Keratinocyte (primary cell): ENCODE measurements around the gene ZBTB39. TPM values are rescaled to one million over a fixed set of nuclear protein-coding genes. Genes with fewer than 3 reads are reported as not detected.
"Not testable (repeated sequence)": the region's sequence is repeated elsewhere in the genome, so short reads cannot be mapped to it uniquely, and the experiment has no call there.

Source experiments
- DNase-seq: peaks from one replicate; pipeline ENCODE4 v3.0.0-alpha.2; 2011; ENCODE audit warnings: low read depth, missing footprints, low spot score
- FAIRE-seq: peaks from 2 replicates; lab custom pipeline; 2011; peaks lifted over from hg19 to GRCh38; lab: Jason Lieb, UNC
- H2AFZ ChIP-seq: 2 replicates; pipeline ENCODE4 v1.6.0; 2012; ENCODE audit warnings: low read length, control low read depth, inconsistent platforms; ENCODE audit not compliant: control insufficient read depth
- H3K27ac ChIP-seq: 2 replicates; pipeline ENCODE4 v1.5.1; 2011; ENCODE audit warnings: low read length; ENCODE audit not compliant: control insufficient read depth, insufficient read depth
- H3K27me3 ChIP-seq: 3 replicates; pipeline ENCODE4 v1.6.0; 2011; ENCODE audit warnings: low read length; ENCODE audit not compliant: control insufficient read depth, insufficient read depth; ENCODE audit errors: extremely low read depth
- H3K36me3 ChIP-seq, 2 experiments: 2 replicates in 1 of 2; 3 replicates in 1 of 2; pipeline ENCODE4 v1.5.1; 2011; ENCODE audit warnings: low read length in 2 of 2, mild to moderate bottlenecking in 1 of 2; ENCODE audit not compliant: control insufficient read depth in 2 of 2, insufficient read depth in 2 of 2; ENCODE audit errors: extremely low read depth in 1 of 2
- H3K4me1 ChIP-seq: 3 replicates; pipeline ENCODE4 v1.5.1; 2011; ENCODE audit warnings: low read length; ENCODE audit not compliant: control insufficient read depth, insufficient read depth; ENCODE audit errors: extremely low read depth
- H3K4me2 ChIP-seq: 3 replicates; pipeline ENCODE4 v1.6.0; 2011; ENCODE audit warnings: low read depth, low read length; ENCODE audit not compliant: control insufficient read depth, insufficient read depth; ENCODE audit errors: extremely low read depth
- H3K4me3 ChIP-seq, 3 experiments: fragments of 200-600 bp in 1 of 3; sonication (generic) in 1 of 3; 2 replicates in 2 of 3; 3 replicates in 1 of 3; pipeline ENCODE4 v1.5.1; 2011 to 2016; ENCODE audit warnings: low read length in 3 of 3, mild to moderate bottlenecking in 3 of 3, control low read depth in 2 of 3, inconsistent platforms in 1 of 3, low read depth in 1 of 3, mixed read lengths in 1 of 3, mixed run types in 1 of 3, moderate library complexity in 1 of 3; ENCODE audit not compliant: control insufficient read depth in 2 of 3, insufficient read depth in 2 of 3; ENCODE audit errors: extremely low read depth in 1 of 3
- H3K79me2 ChIP-seq: 2 replicates; pipeline ENCODE4 v1.6.0; 2012; ENCODE audit warnings: low read length; ENCODE audit not compliant: control insufficient read depth, insufficient read depth
- H3K9ac ChIP-seq: 3 replicates; pipeline ENCODE4 v1.6.0; 2011; ENCODE audit warnings: low read length; ENCODE audit not compliant: control insufficient read depth, insufficient read depth; ENCODE audit errors: extremely low read depth
- H3K9me1 ChIP-seq: 3 replicates; pipeline ENCODE4 v1.6.0; 2011; ENCODE audit warnings: low read length; ENCODE audit not compliant: control insufficient read depth, insufficient read depth; ENCODE audit errors: extremely low read depth
- H3K9me3 ChIP-seq: 2 replicates; pipeline ENCODE4 v1.5.1; 2012; ENCODE audit warnings: low read depth, low read length; ENCODE audit not compliant: control insufficient read depth
- H4K20me1 ChIP-seq: 3 replicates; pipeline ENCODE4 v1.6.0; 2011; ENCODE audit warnings: low read length; ENCODE audit not compliant: control insufficient read depth, insufficient read depth; ENCODE audit errors: extremely low read depth
- EZH2 ChIP-seq: IDR thresholded peaks from one replicate; pipeline ENCODE4 v1.6.1; 2012; ENCODE audit warnings: inconsistent platforms, mild to moderate bottlenecking, low read length, moderate library complexity
- dilution Hi-C: fragments of 300-500 bp; cut with MboI; formaldehyde crosslinking; loops from one replicate; pipeline ENCODE4 v1.7.0; 2020; ENCODE audit warnings: low sequenced_read_pairs; ENCODE audit not compliant: extremely low pct_ligation_motif_present
- polyA plus RNA-seq, 5 experiments: library from polyadenylated mRNA; depleted of rRNA in 3 of 5; stranded (reverse) in 3 of 5; stranded (forward) in 1 of 5; unstranded in 1 of 5; fragments of >200 nt; gene quantifications; 1 replicate in 1 of 5; 2 replicates in 3 of 5; 3 replicates in 1 of 5; pipeline versions ENCODE4 v1.2.1 to v1.2.3, GENCODE V29; 2011 to 2012; ENCODE audit warnings: missing spikeins in 2 of 5, low read depth in 1 of 5, low replicate concordance in 1 of 5
- TF ChIP-seq, protein P1 (sequence below), 3 experiments: IDR thresholded peaks in 1 of 3; conservative IDR thresholded peaks in 1 of 3; optimal IDR thresholded peaks in 1 of 3; 2 replicates in 2 of 3; 3 replicates in 1 of 3; pipeline versions ENCODE3 to v1.5.1; 2011; ENCODE audit warnings: low read length in 3 of 3, mild to moderate bottlenecking in 3 of 3, moderate library complexity in 2 of 3, control low read depth in 1 of 3, inconsistent platforms in 1 of 3; ENCODE audit not compliant: insufficient read depth in 2 of 3; ENCODE audit errors: extremely low read depth in 1 of 3

The ZBTB39 gene
- polyA plus RNA-seq, 1 donor (not counting 4 experiments of a cell fraction or from before 2014, with no cell fraction given) = 4.1 TPM

DNA sequence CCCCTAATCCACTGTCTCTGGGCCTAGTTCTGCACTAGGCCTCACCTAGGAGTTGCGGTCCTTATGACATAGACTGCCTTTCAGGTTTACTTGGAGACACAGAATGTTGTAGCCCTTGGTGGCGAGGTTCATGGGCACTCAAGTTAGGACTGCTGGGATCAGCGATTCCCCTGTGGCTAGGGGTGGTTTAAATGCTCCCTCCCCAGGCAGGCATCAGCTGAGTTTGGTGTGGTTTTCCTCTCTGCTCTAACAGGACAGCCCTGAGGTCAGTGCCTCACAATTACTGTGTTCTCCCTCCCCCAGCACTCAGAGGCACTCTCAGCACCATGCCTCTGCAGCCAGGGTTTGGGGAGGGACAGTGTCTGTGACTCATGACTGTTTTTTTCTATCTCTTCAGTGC is 26.7 kb downstream of the ZBTB39 start:
- no peaks in the 10 kb centered on the region for H3K9me1 ChIP-seq
- H4K20me1 ChIP-seq = no peaks in the 10 kb centered on the region
- no peak overlapping the region for H3K27ac ChIP-seq
- no peak overlapping the region for H3K4me2 ChIP-seq
- H3K79me2 ChIP-seq = no peaks in the 10 kb centered on the region
- no peak for TF ChIP-seq EZH2
- TF ChIP-seq, protein P1, sequence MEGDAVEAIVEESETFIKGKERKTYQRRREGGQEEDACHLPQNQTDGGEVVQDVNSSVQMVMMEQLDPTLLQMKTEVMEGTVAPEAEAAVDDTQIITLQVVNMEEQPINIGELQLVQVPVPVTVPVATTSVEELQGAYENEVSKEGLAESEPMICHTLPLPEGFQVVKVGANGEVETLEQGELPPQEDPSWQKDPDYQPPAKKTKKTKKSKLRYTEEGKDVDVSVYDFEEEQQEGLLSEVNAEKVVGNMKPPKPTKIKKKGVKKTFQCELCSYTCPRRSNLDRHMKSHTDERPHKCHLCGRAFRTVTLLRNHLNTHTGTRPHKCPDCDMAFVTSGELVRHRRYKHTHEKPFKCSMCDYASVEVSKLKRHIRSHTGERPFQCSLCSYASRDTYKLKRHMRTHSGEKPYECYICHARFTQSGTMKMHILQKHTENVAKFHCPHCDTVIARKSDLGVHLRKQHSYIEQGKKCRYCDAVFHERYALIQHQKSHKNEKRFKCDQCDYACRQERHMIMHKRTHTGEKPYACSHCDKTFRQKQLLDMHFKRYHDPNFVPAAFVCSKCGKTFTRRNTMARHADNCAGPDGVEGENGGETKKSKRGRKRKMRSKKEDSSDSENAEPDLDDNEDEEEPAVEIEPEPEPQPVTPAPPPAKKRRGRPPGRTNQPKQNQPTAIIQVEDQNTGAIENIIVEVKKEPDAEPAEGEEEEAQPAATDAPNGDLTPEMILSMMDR (optimal IDR thresholded peaks at IDR 0.05 in 1 of 3, IDR thresholded peaks at IDR 0.05 in 1 of 3, conservative IDR thresholded peaks at IDR 0.05 in 1 of 3; ENCODE audit: extremely low read depth in 1 of 3, insufficient read depth in 2 of 3, low read length in 3 of 3) = no peak
- dilution Hi-C loops = no loop called here
- DNase-seq (no peak), FAIRE-seq (no peak)
- H3K36me3 ChIP-seq = no peaks in the 10 kb centered on the region
- no peak overlapping the region for H3K4me3 ChIP-seq
- H3K9me3 ChIP-seq = no peaks in the 10 kb centered on the region
- no peak overlapping the region for H2AFZ ChIP-seq
- peaks cover 10% of the 10 kb centered on the region for H3K4me1 ChIP-seq
- no peaks in the 10 kb centered on the region for H3K27me3 ChIP-seq
- no peak overlapping the region for H3K9ac ChIP-seq

DNA sequence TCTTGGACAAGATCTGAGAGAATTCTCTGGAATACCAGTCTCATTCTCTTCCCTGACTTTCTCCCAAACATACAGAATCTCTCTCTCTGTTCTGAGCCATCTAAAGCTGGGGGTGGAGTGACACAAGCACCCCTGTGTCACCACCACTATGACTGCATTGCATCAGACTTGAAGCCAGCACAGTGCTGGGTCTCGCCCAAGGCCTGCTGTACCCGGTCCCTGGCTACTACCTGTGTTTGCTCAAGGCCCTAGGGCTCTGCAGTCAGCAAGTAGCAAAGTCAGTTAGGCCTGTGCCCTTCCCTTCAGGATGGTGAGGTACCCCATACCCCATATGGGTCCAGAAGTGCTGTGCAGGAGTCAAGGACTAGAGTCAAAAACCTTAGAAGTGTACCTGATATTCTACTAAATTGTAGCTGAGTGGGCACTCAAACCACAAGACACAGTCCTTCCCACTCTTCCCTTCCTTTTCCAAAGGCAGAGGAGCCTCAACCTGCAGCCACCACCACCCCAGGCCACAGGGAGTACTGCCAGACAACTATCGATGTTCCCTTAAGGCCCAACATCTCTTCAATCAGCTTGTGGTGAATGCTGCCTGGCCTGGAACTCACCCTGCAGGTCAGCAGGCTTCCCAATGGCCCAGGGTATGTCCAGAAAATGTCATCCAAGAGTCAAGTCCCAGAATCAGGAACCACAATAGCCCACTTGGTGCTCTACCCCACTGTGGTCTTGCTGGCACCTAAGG is 27.8 kb downstream of the ZBTB39 start:
- Histone ChIP-seq H3K4me3 (no peak overlapping the region), H2AFZ (no peak overlapping the region), H3K4me2 (no peak overlapping the region), H3K27me3 (no peaks in the 10 kb centered on the region), H3K79me2 (no peaks in the 10 kb centered on the region), H3K4me1 (peaks cover 10% of the 10 kb centered on the region), H3K27ac (no peak overlapping the region), H3K9me3 (no peaks in the 10 kb centered on the region), H4K20me1 (no peaks in the 10 kb centered on the region), H3K9me1 (no peaks in the 10 kb centered on the region), H3K36me3 (no peaks in the 10 kb centered on the region), H3K9ac (no peak overlapping the region)
- DNase-seq = no peak
- dilution Hi-C loops = no loop called here
- TF ChIP-seq, protein P1 (optimal IDR thresholded peaks at IDR 0.05 in 1 of 3, IDR thresholded peaks at IDR 0.05 in 1 of 3, conservative IDR thresholded peaks at IDR 0.05 in 1 of 3; ENCODE audit: extremely low read depth in 1 of 3, insufficient read depth in 2 of 3, low read length in 3 of 3) = no peak
- no peak for TF ChIP-seq EZH2
- FAIRE-seq = no peak

DNA sequence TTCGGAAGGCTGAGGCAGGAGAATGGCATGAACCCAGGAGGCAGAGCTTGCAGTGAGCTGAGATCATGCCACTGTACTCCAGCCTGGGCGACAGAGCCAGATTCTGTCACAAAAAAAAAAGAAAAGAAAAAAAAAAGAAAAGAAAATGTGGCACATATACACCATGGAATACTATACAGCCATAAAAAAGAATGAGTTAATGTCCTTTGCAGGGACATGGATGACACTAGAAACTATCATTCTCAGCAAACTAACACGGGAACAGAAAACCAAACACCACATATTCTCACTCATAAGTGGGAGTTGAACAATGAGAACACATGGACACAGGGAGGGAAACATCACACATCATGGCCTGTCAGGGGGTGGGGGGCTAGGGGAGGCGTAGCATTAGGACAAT is 29.0 kb downstream of the ZBTB39 start:
- H3K9me1 ChIP-seq, H3K27me3 ChIP-seq, H3K9ac ChIP-seq, H3K27ac ChIP-seq, H2AFZ ChIP-seq, H3K4me1 ChIP-seq, dilution Hi-C loops, H3K79me2 ChIP-seq, H4K20me1 ChIP-seq, H3K36me3 ChIP-seq, DNase-seq, H3K4me3 ChIP-seq, FAIRE-seq, H3K9me3 ChIP-seq, H3K4me2 ChIP-seq: not testable (repeated sequence)

DNA sequence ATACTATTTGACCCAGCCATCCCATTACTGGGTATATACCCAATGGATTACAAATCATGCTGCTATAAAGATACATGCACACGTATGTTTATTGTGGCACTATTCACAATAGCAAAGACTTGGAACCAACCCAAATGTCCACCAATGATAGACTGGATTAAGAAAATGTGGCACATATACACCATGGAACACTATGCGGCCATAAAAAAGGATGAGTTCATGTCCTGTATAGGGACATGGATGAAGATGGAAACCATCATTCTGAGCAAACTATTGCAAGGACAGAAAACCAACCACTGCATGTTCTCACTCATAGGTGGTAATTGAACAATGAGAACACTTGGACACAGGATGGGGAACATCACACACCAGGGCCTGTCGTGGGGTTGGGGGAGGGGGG is 32.1 kb downstream of the ZBTB39 start:
- DNase-seq, H3K27ac ChIP-seq, dilution Hi-C loops, H3K79me2 ChIP-seq, H3K4me1 ChIP-seq, H3K36me3 ChIP-seq, FAIRE-seq, H3K9me1 ChIP-seq, H3K9me3 ChIP-seq, H3K27me3 ChIP-seq, H3K4me2 ChIP-seq, H4K20me1 ChIP-seq, H3K9ac ChIP-seq, H2AFZ ChIP-seq, H3K4me3 ChIP-seq: not testable (repeated sequence)
